Keratinocyte (primary cell): ENCODE measurements around the gene RIT1. TPM values are rescaled to one million over a fixed set of nuclear protein-coding genes. Genes with fewer than 3 reads are reported as not detected.

Experiments
- DNase-seq: peaks from one replicate; pipeline ENCODE4 v3.0.0-alpha.2; 2011; ENCODE audit warnings: low read depth, missing footprints, low spot score
- FAIRE-seq: peaks from 2 replicates; lab custom pipeline; 2011; peaks lifted over from hg19 to GRCh38; lab: Jason Lieb, UNC
- H2AFZ ChIP-seq: 2 replicates; pipeline ENCODE4 v1.6.0; 2012; ENCODE audit warnings: low read length, control low read depth, inconsistent platforms; ENCODE audit not compliant: control insufficient read depth
- H3K27ac ChIP-seq: 2 replicates; pipeline ENCODE4 v1.5.1; 2011; ENCODE audit warnings: low read length; ENCODE audit not compliant: control insufficient read depth, insufficient read depth
- H3K27me3 ChIP-seq: 3 replicates; pipeline ENCODE4 v1.6.0; 2011; ENCODE audit warnings: low read length; ENCODE audit not compliant: control insufficient read depth, insufficient read depth; ENCODE audit errors: extremely low read depth
- H3K36me3 ChIP-seq, 2 experiments: 2 replicates in 1 of 2; 3 replicates in 1 of 2; pipeline ENCODE4 v1.5.1; 2011; ENCODE audit warnings: low read length in 2 of 2, mild to moderate bottlenecking in 1 of 2; ENCODE audit not compliant: control insufficient read depth in 2 of 2, insufficient read depth in 2 of 2; ENCODE audit errors: extremely low read depth in 1 of 2
- H3K4me1 ChIP-seq: 3 replicates; pipeline ENCODE4 v1.5.1; 2011; ENCODE audit warnings: low read length; ENCODE audit not compliant: control insufficient read depth, insufficient read depth; ENCODE audit errors: extremely low read depth
- H3K4me2 ChIP-seq: 3 replicates; pipeline ENCODE4 v1.6.0; 2011; ENCODE audit warnings: low read depth, low read length; ENCODE audit not compliant: control insufficient read depth, insufficient read depth; ENCODE audit errors: extremely low read depth
- H3K4me3 ChIP-seq, 3 experiments: fragments of 200-600 bp in 1 of 3; sonication (generic) in 1 of 3; 2 replicates in 2 of 3; 3 replicates in 1 of 3; pipeline ENCODE4 v1.5.1; 2011 to 2016; ENCODE audit warnings: low read length in 3 of 3, mild to moderate bottlenecking in 3 of 3, control low read depth in 2 of 3, inconsistent platforms in 1 of 3, low read depth in 1 of 3, mixed read lengths in 1 of 3, mixed run types in 1 of 3, moderate library complexity in 1 of 3; ENCODE audit not compliant: control insufficient read depth in 2 of 3, insufficient read depth in 2 of 3; ENCODE audit errors: extremely low read depth in 1 of 3
- H3K79me2 ChIP-seq: 2 replicates; pipeline ENCODE4 v1.6.0; 2012; ENCODE audit warnings: low read length; ENCODE audit not compliant: control insufficient read depth, insufficient read depth
- H3K9ac ChIP-seq: 3 replicates; pipeline ENCODE4 v1.6.0; 2011; ENCODE audit warnings: low read length; ENCODE audit not compliant: control insufficient read depth, insufficient read depth; ENCODE audit errors: extremely low read depth
- H3K9me1 ChIP-seq: 3 replicates; pipeline ENCODE4 v1.6.0; 2011; ENCODE audit warnings: low read length; ENCODE audit not compliant: control insufficient read depth, insufficient read depth; ENCODE audit errors: extremely low read depth
- H3K9me3 ChIP-seq: 2 replicates; pipeline ENCODE4 v1.5.1; 2012; ENCODE audit warnings: low read depth, low read length; ENCODE audit not compliant: control insufficient read depth
- H4K20me1 ChIP-seq: 3 replicates; pipeline ENCODE4 v1.6.0; 2011; ENCODE audit warnings: low read length; ENCODE audit not compliant: control insufficient read depth, insufficient read depth; ENCODE audit errors: extremely low read depth
- CTCF ChIP-seq, 3 experiments: IDR thresholded peaks in 1 of 3; conservative IDR thresholded peaks in 1 of 3; optimal IDR thresholded peaks in 1 of 3; 2 replicates in 2 of 3; 3 replicates in 1 of 3; pipeline versions ENCODE3 to v1.5.1; 2011; ENCODE audit warnings: low read length in 3 of 3, mild to moderate bottlenecking in 3 of 3, moderate library complexity in 2 of 3, control low read depth in 1 of 3, inconsistent platforms in 1 of 3; ENCODE audit not compliant: insufficient read depth in 2 of 3; ENCODE audit errors: extremely low read depth in 1 of 3
- EZH2 ChIP-seq: IDR thresholded peaks from one replicate; pipeline ENCODE4 v1.6.1; 2012; ENCODE audit warnings: inconsistent platforms, mild to moderate bottlenecking, low read length, moderate library complexity
- dilution Hi-C: fragments of 300-500 bp; cut with MboI; formaldehyde crosslinking; loops from one replicate; pipeline ENCODE4 v1.7.0; 2020; ENCODE audit warnings: low sequenced_read_pairs; ENCODE audit not compliant: extremely low pct_ligation_motif_present
- polyA plus RNA-seq, 5 experiments: library from polyadenylated mRNA; depleted of rRNA in 3 of 5; stranded (reverse) in 3 of 5; stranded (forward) in 1 of 5; unstranded in 1 of 5; fragments of >200 nt; gene quantifications; 1 replicate in 1 of 5; 2 replicates in 3 of 5; 3 replicates in 1 of 5; pipeline versions ENCODE4 v1.2.1 to v1.2.3, GENCODE V29; 2011 to 2012; ENCODE audit warnings: missing spikeins in 2 of 5, low read depth in 1 of 5, low replicate concordance in 1 of 5

The RIT1 gene
- polyA plus RNA-seq, 1 donor (not counting 4 experiments of a cell fraction or from before 2014, with no cell fraction given) = 33.5 TPM

- Histone ChIP-seq H3K27me3 (no peaks in the 10 kb centered on the region), H3K36me3 (peaks cover 2 to 4% of the 10 kb centered on the region in 2 experiments), H2AFZ (no peak overlapping the region), H3K27ac (no peak overlapping the region), H4K20me1 (no peaks in the 10 kb centered on the region), H3K9me1 (no peaks in the 10 kb centered on the region), H3K4me2 (no peak overlapping the region), H3K79me2 (peaks cover 10% of the 10 kb centered on the region), H3K4me3 (no peak overlapping the region), H3K4me1 (peaks cover 40% of the 10 kb centered on the region), H3K9ac (no peak overlapping the region), H3K9me3 (no peaks in the 10 kb centered on the region)
- FAIRE-seq (peak; percentile 58), DNase-seq (no peak)
- dilution Hi-C loops = no loop called here
- TF ChIP-seq EZH2 = no peak
- TF ChIP-seq CTCF (optimal IDR thresholded peaks at IDR 0.05 in 1 of 3, IDR thresholded peaks at IDR 0.05 in 1 of 3, conservative IDR thresholded peaks at IDR 0.05 in 1 of 3; ENCODE audit: extremely low read depth in 1 of 3, insufficient read depth in 2 of 3, low read length in 3 of 3) = peak; percentile 73 to 83 (median 82)
These were observed 27.1 kb upstream of the RIT1 start for GRCh38 chr1:155938220-155938627.

- TF ChIP-seq EZH2 (no peak), CTCF (optimal IDR thresholded peaks at IDR 0.05 in 1 of 3, IDR thresholded peaks at IDR 0.05 in 1 of 3, conservative IDR thresholded peaks at IDR 0.05 in 1 of 3; ENCODE audit: extremely low read depth in 1 of 3, insufficient read depth in 2 of 3, low read length in 3 of 3) (no peak)
These were observed 23.9 kb upstream of the RIT1 start for GRCh38 chr1:155934936-155935590.

More at GRCh38 chr1:155934936-155935590, 23.9 kb upstream of the RIT1 start:
- H3K9me3 ChIP-seq = no peaks in the 10 kb centered on the region
- dilution Hi-C loops = no loop called here
- H3K27me3 ChIP-seq = no peaks in the 10 kb centered on the region
- H2AFZ ChIP-seq = peak overlapping the region; percentile 21
- peaks cover 37% of the 10 kb centered on the region for H3K4me1 ChIP-seq
- FAIRE-seq (no peak), DNase-seq (no peak)
- peaks cover 41% of the 10 kb centered on the region for H3K79me2 ChIP-seq
- peaks cover 4 to 17% of the 10 kb centered on the region in 2 experiments for H3K36me3 ChIP-seq
- peaks cover 5% of the 10 kb centered on the region for H4K20me1 ChIP-seq
- H3K9me1 ChIP-seq = peaks cover 3% of the 10 kb centered on the region
- peak overlapping the region; percentile 87 to 97 (median 93) for H3K4me3 ChIP-seq
- peak overlapping the region; percentile 95 for H3K4me2 ChIP-seq
- peak overlapping the region; percentile 98 for H3K9ac ChIP-seq
- H3K27ac ChIP-seq = peak overlapping the region; percentile 96
